Stimulated activated memory B cell treated with anti-CD40 and anti-IgM and Interleukin-4, amounts not matched to agents 10 μg/mL and 1 μg/mL and 100 μg/mL, for 72 hours (primary cell): ENCODE data around the gene SIPA1L3.
"Not testable (repeated sequence)": the region's sequence is repeated elsewhere in the genome, so short reads cannot be mapped to it uniquely, and the experiment has no call there.

Experiments used
- ATAC-seq: fragments of 150-1000 bp; cut with Tn5 transposase; 2 replicates; pipeline ENCODE4 v1.10.0; 2021
- H3K27ac Mint-ChIP-seq: one replicate; pipeline ENCODE4 v1.8.0; 2022; ENCODE audit warnings: mild to moderate bottlenecking, mixed read lengths
- H3K27me3 Mint-ChIP-seq: one replicate; pipeline ENCODE4 v1.8.0; 2022; ENCODE audit warnings: mixed read lengths
- H3K36me3 Mint-ChIP-seq: one replicate; pipeline ENCODE4 v1.8.0; 2022; ENCODE audit warnings: mixed read lengths
- H3K4me1 Mint-ChIP-seq: one replicate; pipeline ENCODE4 v1.8.0; 2022; ENCODE audit warnings: mixed read lengths
- H3K4me3 Mint-ChIP-seq: one replicate; pipeline ENCODE4 v1.8.0; 2022; ENCODE audit warnings: mild to moderate bottlenecking, moderate library complexity, mixed read lengths
- H3K9me3 Mint-ChIP-seq: one replicate; pipeline ENCODE4 v1.8.0; 2022; ENCODE audit warnings: mixed read lengths

Gene SIPA1L3

GRCh38 chr19:38219221-38219620 lies 312.2 kb downstream of the SIPA1L3 start:
- Mint-ChIP-seq H3K27me3 (peaks cover 74% of the 10 kb centered on the region), H3K27ac (no peak overlapping the region), H3K36me3 (no peaks in the 10 kb centered on the region), H3K4me1 (peaks cover 19% of the 10 kb centered on the region), H3K9me3 (no peaks in the 10 kb centered on the region), H3K4me3 (no peak overlapping the region)
- ATAC-seq, result no peak

- Mint-ChIP-seq H3K36me3 (no peaks in the 10 kb centered on the region), H3K27ac (no peak overlapping the region), H3K4me3 (no peak overlapping the region), H3K9me3 (no peaks in the 10 kb centered on the region), H3K27me3 (peaks cover 81% of the 10 kb centered on the region), H3K4me1 (peaks cover 24% of the 10 kb centered on the region)
- ATAC-seq, result no peak
Observed at GRCh38 chr19:38221421-38221820, 314.4 kb downstream of the SIPA1L3 start.

- Mint-ChIP-seq H3K4me1 (peaks cover 32% of the 10 kb centered on the region), H3K4me3 (no peak overlapping the region), H3K36me3 (no peaks in the 10 kb centered on the region), H3K27ac (no peak overlapping the region), H3K9me3 (no peaks in the 10 kb centered on the region), H3K27me3 (peaks cover 88% of the 10 kb centered on the region)
- no peak for ATAC-seq
Observed at GRCh38 chr19:38221919-38222830, 315.2 kb downstream of the SIPA1L3 start.

GRCh38 chr19:38223119-38223523 lies 316.1 kb downstream of the SIPA1L3 start:
- Mint-ChIP-seq H3K36me3 (no peaks in the 10 kb centered on the region), H3K27ac (no peak overlapping the region)

GRCh38 chr19:38223617-38224013 lies 316.6 kb downstream of the SIPA1L3 start:
- Mint-ChIP-seq H3K36me3 (no peaks in the 10 kb centered on the region), H3K27me3 (peaks cover 89% of the 10 kb centered on the region), H3K27ac (no peak overlapping the region), H3K4me1 (peaks cover 42% of the 10 kb centered on the region), H3K4me3 (peak overlapping the region; percentile 72), H3K9me3 (no peaks in the 10 kb centered on the region)
- no peak for ATAC-seq

More at GRCh38 chr19:38223119-38223523, 316.1 kb downstream of the SIPA1L3 start:
- ATAC-seq, result no peak
- Mint-ChIP-seq H3K27me3 (peaks cover 89% of the 10 kb centered on the region), H3K9me3 (no peaks in the 10 kb centered on the region), H3K4me3 (peak overlapping the region; percentile 72), H3K4me1 (peaks cover 40% of the 10 kb centered on the region)

DNA sequence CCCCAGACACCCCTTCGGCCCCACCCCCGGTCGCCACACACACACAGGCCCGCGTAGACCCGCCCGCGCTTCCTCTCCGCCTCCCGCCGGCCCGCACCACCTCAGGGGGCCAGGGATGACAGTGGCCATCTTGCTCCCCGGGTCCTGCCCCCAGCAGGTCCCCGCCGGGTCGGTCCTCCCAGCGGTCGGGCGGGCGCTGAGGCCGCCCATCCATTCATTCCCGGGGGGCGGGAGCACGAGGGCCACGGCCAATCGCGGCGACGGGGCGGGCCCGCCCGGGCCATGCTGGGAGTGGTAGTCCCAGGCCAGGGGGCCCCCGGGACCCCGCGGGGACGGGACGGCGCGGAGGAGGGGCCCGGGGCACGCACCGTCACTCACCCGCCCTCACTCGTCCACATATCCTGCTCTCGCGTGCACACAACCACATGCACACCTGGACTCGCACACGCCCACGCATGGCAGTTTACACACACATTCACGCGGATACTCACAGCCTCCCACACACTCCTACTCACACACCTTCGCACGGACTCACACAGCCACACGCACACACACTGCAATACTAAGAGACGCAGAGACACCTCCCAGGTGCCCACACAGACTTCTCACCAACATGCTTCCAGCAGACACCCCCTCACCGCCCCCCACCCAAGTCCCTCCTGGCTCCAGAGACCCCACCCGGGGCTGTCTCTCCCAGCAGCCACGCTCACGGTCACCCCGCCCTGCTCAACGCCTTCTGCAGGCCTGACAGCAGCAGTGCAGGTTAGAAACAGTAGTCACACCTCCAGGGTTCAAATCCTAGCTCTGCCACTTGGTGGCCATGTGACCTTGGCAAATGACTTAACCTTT lies 317.2 kb downstream of the SIPA1L3 start, which contains the start of gene DPF1:
Gene DPF1, minus strand, starts transcription at position 209 of the 849 bp plus-strand sequence. Its CDS starts 80 bp downstream, at position 129.
- no peaks in the 10 kb centered on the region for H3K36me3 Mint-ChIP-seq
- ATAC-seq, result peak; percentile 92
- peaks cover 47% of the 10 kb centered on the region for H3K4me1 Mint-ChIP-seq
- peaks cover 89% of the 10 kb centered on the region for H3K27me3 Mint-ChIP-seq
- H3K4me3 Mint-ChIP-seq, result peak within 1 kb of the TSS; percentile 72
- peak within 1 kb of the TSS; percentile 43 for H3K27ac Mint-ChIP-seq
- no peaks in the 10 kb centered on the region for H3K9me3 Mint-ChIP-seq

DNA sequence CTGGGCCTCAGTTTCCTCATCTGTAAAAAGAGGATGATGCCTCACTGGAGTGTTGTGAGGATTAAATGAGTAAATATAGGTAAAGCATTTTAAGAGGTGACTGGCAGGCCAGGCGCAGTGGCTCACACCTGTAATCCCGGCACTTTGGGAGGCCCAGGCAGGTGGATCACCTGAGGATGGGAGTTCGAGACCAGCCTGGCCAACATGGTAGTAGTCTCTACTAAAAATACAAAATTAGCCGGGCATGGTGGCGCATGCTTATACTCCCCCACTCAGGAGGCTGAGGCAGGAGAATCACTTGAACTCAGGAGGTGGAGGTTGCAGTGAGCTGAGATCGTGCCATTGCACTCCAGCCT lies 317.8 kb downstream of the SIPA1L3 start:
- H3K27me3 Mint-ChIP-seq, result peaks cover 86% of the 10 kb centered on the region
- H3K27ac Mint-ChIP-seq, result peak overlapping the region; percentile 43
- peaks cover 47% of the 10 kb centered on the region for H3K4me1 Mint-ChIP-seq
- not testable (repeated sequence) for H3K36me3 Mint-ChIP-seq, ATAC-seq, H3K9me3 Mint-ChIP-seq
- H3K4me3 Mint-ChIP-seq, result peak overlapping the region; percentile 72

- Mint-ChIP-seq H3K4me3 (no peak overlapping the region), H3K27ac (no peak overlapping the region), H3K36me3 (no peaks in the 10 kb centered on the region), H3K9me3 (no peaks in the 10 kb centered on the region), H3K27me3 (peaks cover 95% of the 10 kb centered on the region), H3K4me1 (peaks cover 47% of the 10 kb centered on the region)
- no peak for ATAC-seq
Observed at GRCh38 chr19:38227287-38228004, 320.4 kb downstream of the SIPA1L3 start.

GRCh38 chr19:38228005-38228377 lies 321.0 kb downstream of the SIPA1L3 start:
- H3K4me3 Mint-ChIP-seq, result no peak overlapping the region
- H3K27me3 Mint-ChIP-seq, result peaks cover 95% of the 10 kb centered on the region
- ATAC-seq, result no peak
- H3K27ac Mint-ChIP-seq, result no peak overlapping the region
- H3K9me3 Mint-ChIP-seq, result no peaks in the 10 kb centered on the region
- H3K36me3 Mint-ChIP-seq, result no peaks in the 10 kb centered on the region
- H3K4me1 Mint-ChIP-seq, result peaks cover 45% of the 10 kb centered on the region

- H3K27me3 Mint-ChIP-seq, result peaks cover 94% of the 10 kb centered on the region
- H3K27ac Mint-ChIP-seq, result no peak overlapping the region
- no peak for ATAC-seq
- peaks cover 39% of the 10 kb centered on the region for H3K4me1 Mint-ChIP-seq
- H3K9me3 Mint-ChIP-seq, result no peaks in the 10 kb centered on the region
- H3K4me3 Mint-ChIP-seq, result peak overlapping the region; percentile 74
- H3K36me3 Mint-ChIP-seq, result no peaks in the 10 kb centered on the region
Observed at GRCh38 chr19:38228491-38229439, 321.8 kb downstream of the SIPA1L3 start.

- Mint-ChIP-seq H3K27me3 (peaks cover 93% of the 10 kb centered on the region), H3K4me3 (no peak overlapping the region), H3K9me3 (no peaks in the 10 kb centered on the region)
Observed at GRCh38 chr19:38229585-38230073, 322.6 kb downstream of the SIPA1L3 start.

GRCh38 chr19:38230506-38231133 lies 323.6 kb downstream of the SIPA1L3 start:
- peaks cover 85% of the 10 kb centered on the region for H3K27me3 Mint-ChIP-seq
- not testable (repeated sequence) for H3K36me3 Mint-ChIP-seq, H3K27ac Mint-ChIP-seq, H3K4me3 Mint-ChIP-seq, ATAC-seq, H3K9me3 Mint-ChIP-seq
- peaks cover 35% of the 10 kb centered on the region for H3K4me1 Mint-ChIP-seq

More at GRCh38 chr19:38229585-38230073, 322.6 kb downstream of the SIPA1L3 start:
- Mint-ChIP-seq H3K4me1 (peaks cover 36% of the 10 kb centered on the region), H3K27ac (no peak overlapping the region), H3K36me3 (no peaks in the 10 kb centered on the region)
- ATAC-seq, result peak; percentile 85

GRCh38 chr19:38231918-38232317 lies 324.9 kb downstream of the SIPA1L3 start:
- H3K4me1 Mint-ChIP-seq, result peaks cover 25% of the 10 kb centered on the region
- H3K27me3 Mint-ChIP-seq, result peaks cover 72% of the 10 kb centered on the region
- H3K27ac Mint-ChIP-seq, result no peak overlapping the region
- no peaks in the 10 kb centered on the region for H3K36me3 Mint-ChIP-seq
- H3K4me3 Mint-ChIP-seq, result no peak overlapping the region
- H3K9me3 Mint-ChIP-seq, result no peaks in the 10 kb centered on the region
- ATAC-seq, result no peak
